ENCODE data around the gene PDE11A.
A peak's percentile ranks its signal among the peaks of the same experiment; 100 is the strongest.

The PDE11A gene

GRCh38 chr2:177618255-177619253 lies 454.0 kb downstream of the PDE11A start:
- peak; percentile 80 to 92 (median 87) for DNase-seq

- DNase-seq = no peak
These were observed 454.7 kb downstream of the PDE11A start for GRCh38 chr2:177617849-177618248.

GRCh38 chr2:177616731-177617130 lies 455.8 kb downstream of the PDE11A start:
- no peak for DNase-seq

GRCh38 chr2:177616066-177616465 lies 456.5 kb downstream of the PDE11A start:
- DNase-seq = no peak

- no peak for DNase-seq
These were observed 459.9 kb downstream of the PDE11A start for GRCh38 chr2:177612659-177613058.

- DNase-seq = no peak
These were observed 461.2 kb downstream of the PDE11A start for GRCh38 chr2:177611310-177611886.

GRCh38 chr2:177610813-177611212 lies 461.8 kb downstream of the PDE11A start:
- no peak for DNase-seq

- DNase-seq = no peak
These were observed 465.9 kb downstream of the PDE11A start for GRCh38 chr2:177606636-177607035.

GRCh38 chr2:177604271-177605065 lies 468.1 kb downstream of the PDE11A start:
- DNase-seq = peak in 1 of 5 donors; percentile 21

- no peak for DNase-seq
These were observed 468.8 kb downstream of the PDE11A start for GRCh38 chr2:177603768-177604167.

- no peak for DNase-seq
These were observed 469.4 kb downstream of the PDE11A start for GRCh38 chr2:177603181-177603580.

- no peak for DNase-seq
These were observed 469.9 kb downstream of the PDE11A start for GRCh38 chr2:177602611-177603164.

- no peak for DNase-seq
These were observed 471.7 kb downstream of the PDE11A start for GRCh38 chr2:177600917-177601316.

GRCh38 chr2:177599956-177600355 lies 472.6 kb downstream of the PDE11A start:
- DNase-seq = no peak

GRCh38 chr2:177599139-177599688 lies 473.4 kb downstream of the PDE11A start:
- DNase-seq = peak in 1 of 5 donors; percentile 11

- DNase-seq = no peak
These were observed 474.0 kb downstream of the PDE11A start for GRCh38 chr2:177598326-177599138.

- DNase-seq = no peak
These were observed 474.8 kb downstream of the PDE11A start for GRCh38 chr2:177597759-177598158.

GRCh38 chr2:177596866-177597265 lies 475.7 kb downstream of the PDE11A start:
- DNase-seq = no peak

- no peak for DNase-seq
These were observed 477.3 kb downstream of the PDE11A start for GRCh38 chr2:177595126-177595845.

GRCh38 chr2:177593402-177593801 lies 479.2 kb downstream of the PDE11A start:
- DNase-seq = no peak

GRCh38 chr2:177592945-177593344 lies 479.6 kb downstream of the PDE11A start:
- no peak for DNase-seq

All from T-helper 1 cell (primary cell).